C4-2B (cell line): ENCODE data around the gene DBNDD2.
A peak's percentile ranks its signal among the peaks of the same experiment; 100 is the strongest.

Experiments used
- H3K27ac ChIP-seq: fragments of 450-650 bp; 2 replicates; pipeline ENCODE4 v1.5.1; 2017
- ZFX ChIP-seq: fragments of 450-650 bp; IDR thresholded peaks from 2 replicates; pipeline ENCODE4 v1.6.1; 2017
- TF ChIP-seq, protein P1 (sequence below): fragments of 450-650 bp; conservative IDR thresholded peaks from 2 replicates; pipeline ENCODE4 v1.5.1; 2017; ENCODE audit warnings: mild to moderate bottlenecking

DBNDD2 gene

DNA sequence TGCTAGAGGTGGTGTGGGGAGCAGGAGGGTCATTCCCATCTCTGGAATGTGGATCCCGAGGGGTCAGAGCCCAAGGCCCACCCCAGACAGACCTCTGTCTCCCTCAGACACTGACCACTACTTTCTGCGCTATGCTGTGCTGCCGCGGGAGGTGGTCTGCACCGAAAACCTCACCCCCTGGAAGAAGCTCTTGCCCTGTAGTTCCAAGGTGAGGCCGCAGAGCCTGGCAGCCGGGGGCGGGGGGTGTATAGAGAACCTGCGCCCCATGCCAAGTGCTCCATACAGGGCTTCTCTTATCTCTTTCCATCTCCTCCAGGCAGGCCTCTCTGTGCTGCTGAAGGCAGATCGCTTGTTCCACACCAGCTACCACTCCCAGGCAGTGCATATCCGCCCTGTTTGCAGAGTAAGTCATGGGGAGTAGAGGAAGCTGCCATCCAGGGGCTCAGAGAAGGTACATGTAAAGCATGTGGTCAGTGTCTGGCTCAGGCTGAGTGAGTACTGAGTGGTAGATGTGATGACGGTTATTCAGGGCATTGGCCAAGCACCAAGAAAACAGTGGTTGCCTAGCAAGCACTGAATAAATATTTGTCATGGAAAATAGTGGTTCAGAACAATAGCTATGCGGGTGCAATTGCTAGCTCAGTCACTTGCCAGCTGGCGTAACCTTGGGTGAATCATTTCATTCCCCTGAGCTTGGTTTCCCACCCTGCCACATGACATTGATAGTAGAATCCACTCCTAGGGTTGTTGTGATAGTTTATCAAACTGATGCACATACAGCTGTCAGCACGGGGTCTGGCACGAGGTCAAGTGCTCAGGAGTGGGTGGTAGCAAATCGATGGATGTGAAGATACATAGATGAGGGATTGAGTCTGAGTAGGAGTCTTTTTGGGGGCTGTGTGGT, 11.4 kb downstream of the DBNDD2 start:
- peak overlapping the region; percentile 74 for H3K27ac ChIP-seq
- TF ChIP-seq, protein P1, sequence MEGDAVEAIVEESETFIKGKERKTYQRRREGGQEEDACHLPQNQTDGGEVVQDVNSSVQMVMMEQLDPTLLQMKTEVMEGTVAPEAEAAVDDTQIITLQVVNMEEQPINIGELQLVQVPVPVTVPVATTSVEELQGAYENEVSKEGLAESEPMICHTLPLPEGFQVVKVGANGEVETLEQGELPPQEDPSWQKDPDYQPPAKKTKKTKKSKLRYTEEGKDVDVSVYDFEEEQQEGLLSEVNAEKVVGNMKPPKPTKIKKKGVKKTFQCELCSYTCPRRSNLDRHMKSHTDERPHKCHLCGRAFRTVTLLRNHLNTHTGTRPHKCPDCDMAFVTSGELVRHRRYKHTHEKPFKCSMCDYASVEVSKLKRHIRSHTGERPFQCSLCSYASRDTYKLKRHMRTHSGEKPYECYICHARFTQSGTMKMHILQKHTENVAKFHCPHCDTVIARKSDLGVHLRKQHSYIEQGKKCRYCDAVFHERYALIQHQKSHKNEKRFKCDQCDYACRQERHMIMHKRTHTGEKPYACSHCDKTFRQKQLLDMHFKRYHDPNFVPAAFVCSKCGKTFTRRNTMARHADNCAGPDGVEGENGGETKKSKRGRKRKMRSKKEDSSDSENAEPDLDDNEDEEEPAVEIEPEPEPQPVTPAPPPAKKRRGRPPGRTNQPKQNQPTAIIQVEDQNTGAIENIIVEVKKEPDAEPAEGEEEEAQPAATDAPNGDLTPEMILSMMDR, result no peak
- TF ChIP-seq ZFX, result no peak

DNA sequence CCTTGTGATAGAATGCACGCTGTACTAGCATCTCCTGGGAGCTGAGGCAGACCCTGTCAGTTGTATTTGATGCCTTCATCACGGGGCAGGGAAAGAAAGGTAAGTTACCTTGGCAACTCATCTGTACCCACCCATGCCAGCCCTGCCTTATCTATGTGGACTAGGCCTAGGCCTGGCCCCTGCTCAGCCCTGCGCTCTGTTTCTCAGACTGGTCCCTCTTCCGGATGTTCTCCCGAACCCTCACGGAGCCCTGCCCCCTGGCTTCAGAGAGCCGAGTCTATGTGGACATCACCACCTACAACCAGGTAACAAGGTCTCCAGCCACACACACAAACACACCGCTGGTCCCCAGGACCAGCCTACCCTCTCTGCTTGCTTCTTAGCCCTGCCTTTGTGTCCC, 12.0 kb downstream of the DBNDD2 start:
- TF ChIP-seq, protein P1, result no peak
- no peak for TF ChIP-seq ZFX
- H3K27ac ChIP-seq, result peak overlapping the region; percentile 74

DNA sequence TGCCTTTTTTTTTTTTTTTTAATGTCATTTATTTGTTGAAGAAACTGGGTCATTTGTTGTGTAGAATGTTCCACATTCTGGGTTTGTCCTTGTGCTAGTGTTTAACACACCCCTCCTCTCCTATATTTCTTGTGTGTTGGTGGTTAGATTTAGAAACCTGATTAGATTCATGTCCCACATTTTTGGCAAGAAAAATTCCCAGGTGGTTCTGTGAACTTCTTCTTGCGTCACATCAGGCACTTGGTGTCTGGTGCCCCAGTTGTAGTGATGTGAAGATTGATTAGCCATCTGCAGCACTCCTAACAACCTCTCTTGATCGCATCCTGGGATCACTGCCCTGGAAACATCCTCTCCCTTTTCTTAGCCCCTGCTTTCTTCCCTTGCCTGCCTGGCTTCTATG, 15.6 kb downstream of the DBNDD2 start:
- no peak overlapping the region for H3K27ac ChIP-seq

DNA sequence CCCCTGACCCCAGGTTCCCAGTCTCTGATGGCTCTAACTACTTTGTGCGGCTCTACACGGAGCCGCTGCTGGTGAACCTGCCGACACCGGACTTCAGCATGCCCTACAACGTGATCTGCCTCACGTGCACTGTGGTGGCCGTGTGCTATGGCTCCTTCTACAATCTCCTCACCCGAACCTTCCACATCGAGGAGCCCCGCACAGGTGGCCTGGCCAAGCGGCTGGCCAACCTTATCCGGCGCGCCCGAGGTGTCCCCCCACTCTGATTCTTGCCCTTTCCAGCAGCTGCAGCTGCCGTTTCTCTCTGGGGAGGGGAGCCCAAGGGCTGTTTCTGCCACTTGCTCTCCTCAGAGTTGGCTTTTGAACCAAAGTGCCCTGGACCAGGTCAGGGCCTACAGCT, 17.5 kb downstream of the DBNDD2 start:
- no peak overlapping the region for H3K27ac ChIP-seq
- TF ChIP-seq, protein P1, result no peak
- no peak for TF ChIP-seq ZFX

More for the DNA sequence above, 15.6 kb downstream of the DBNDD2 start:
- TF ChIP-seq, protein P1, result no peak
- TF ChIP-seq ZFX, result no peak

DNA sequence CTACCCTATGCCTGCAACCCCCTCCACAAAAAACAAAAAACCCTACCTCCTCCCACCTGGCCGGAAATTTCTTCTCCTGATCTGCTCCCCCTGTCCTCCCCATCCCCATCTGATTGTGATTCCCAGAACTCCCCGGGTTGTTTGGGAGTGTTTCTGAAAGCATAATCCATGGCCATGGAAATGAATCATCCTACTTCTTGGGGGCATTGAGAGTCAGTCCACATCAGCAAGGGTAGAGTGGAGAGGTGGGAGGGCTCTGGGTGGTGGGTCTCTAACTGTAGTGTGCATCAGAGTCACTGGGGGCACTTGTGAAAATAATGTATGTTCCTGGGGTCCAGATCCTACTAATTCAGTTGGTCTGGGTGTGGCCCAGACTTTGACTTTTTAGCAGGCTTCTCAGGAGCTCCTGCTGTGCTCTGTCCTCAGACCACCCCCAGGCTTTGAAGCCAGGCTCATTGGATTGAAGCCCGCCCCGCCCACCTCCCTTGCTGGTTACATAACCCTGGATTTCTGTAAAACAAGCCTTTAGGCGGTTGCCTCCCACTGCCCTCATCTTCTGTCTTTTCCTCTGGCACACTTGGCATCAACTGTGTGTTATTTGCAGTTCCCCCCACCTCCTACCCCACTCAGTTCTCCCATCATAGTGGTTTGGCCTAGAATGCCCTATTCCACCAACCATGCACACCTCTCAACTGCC, 18.4 kb downstream of the DBNDD2 start:
- TF ChIP-seq, protein P1, result no peak
- no peak for TF ChIP-seq ZFX
- no peak overlapping the region for H3K27ac ChIP-seq

DNA sequence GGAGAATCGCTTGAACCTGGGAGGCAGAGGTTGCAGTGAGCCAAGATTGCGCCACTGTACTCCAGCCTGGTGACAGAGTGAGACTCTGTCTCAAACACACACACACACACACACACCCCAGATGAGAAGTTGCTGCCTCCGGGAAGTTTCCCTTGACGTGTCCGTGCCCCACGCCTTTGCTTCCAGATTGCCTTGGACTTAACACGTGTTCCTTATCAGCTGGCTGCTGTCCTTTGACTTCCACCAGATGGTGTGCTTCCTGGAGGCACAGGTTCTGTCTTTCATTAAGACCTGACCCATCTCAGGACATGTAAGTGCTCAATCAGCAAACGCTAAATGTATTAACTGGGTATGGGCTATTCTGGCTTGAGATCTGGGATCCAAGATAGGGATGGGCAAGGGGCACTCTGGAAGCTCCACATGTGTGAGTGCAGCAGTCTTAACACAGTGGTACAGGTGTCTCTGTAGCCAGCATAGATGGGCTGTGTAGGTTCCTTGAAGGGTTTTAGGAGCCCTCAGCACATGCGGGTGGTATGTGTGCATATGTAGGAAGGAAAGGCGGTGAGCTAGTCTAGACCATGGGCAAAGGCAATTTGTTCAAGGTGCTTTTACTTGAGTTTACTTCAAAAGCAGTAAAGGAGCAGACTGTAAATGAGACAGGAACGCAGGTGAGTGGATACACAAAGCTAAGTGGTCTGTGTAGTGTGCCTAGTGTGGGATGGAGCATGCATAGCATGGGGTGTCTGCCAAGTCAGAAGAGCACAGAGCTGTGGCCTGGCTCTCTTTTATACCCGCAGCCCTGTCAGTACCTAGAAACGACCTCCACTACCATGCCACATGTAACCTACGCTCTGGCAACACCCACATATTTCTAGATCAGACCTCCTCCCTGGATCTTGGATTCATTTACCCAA, 19.4 kb downstream of the DBNDD2 start:
- H3K27ac ChIP-seq, result no peak overlapping the region
- TF ChIP-seq, protein P1, result no peak
- no peak for TF ChIP-seq ZFX
